GM19023 (cell line): ENCODE data around the gene TIMM22.
"Not testable (repeated sequence)": the region's sequence is repeated elsewhere in the genome, so short reads cannot be mapped to it uniquely, and the experiment has no call there.

Experiments used
- ATAC-seq: cut with Tn5 transposase; IDR thresholded peaks from one replicate; pipeline ENCODE4 v1.9.1; 2021; ENCODE audit warnings: mild to moderate bottlenecking, moderate library complexity; ENCODE audit not compliant: unreplicated experiment

Gene TIMM22

DNA sequence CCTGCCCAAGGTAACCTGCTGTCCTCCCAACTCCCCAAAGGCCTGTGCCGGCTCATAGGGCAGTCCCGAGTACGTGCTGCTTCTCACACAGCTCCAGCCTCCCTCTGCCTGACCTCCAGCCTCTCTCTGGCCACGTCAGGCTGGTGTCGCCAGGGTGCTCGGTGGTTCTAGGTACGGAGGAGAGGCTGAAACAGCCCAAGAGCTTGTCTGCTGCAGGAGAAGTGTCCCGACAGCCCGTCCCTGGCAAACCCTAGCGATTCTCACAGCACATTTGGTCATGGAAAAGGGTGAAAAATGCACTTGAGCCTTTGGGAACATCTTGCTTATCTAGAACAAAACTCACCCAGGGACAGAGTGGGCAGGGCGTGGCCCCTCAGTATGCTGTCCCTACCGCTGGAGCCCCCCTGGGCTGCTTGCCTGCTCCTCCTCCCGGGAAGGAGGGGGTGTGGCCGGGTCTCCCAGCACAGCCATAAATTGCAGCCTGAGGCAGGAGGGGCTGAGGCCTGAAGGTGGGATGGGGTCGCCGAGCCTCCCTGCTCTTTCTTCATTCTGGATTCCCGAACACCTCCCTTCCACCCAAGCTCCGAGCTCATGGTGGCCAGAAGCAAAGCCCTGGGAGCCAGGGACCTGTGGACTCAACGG lies 40.4 kb downstream of the TIMM22 start:
- no peak for ATAC-seq

DNA sequence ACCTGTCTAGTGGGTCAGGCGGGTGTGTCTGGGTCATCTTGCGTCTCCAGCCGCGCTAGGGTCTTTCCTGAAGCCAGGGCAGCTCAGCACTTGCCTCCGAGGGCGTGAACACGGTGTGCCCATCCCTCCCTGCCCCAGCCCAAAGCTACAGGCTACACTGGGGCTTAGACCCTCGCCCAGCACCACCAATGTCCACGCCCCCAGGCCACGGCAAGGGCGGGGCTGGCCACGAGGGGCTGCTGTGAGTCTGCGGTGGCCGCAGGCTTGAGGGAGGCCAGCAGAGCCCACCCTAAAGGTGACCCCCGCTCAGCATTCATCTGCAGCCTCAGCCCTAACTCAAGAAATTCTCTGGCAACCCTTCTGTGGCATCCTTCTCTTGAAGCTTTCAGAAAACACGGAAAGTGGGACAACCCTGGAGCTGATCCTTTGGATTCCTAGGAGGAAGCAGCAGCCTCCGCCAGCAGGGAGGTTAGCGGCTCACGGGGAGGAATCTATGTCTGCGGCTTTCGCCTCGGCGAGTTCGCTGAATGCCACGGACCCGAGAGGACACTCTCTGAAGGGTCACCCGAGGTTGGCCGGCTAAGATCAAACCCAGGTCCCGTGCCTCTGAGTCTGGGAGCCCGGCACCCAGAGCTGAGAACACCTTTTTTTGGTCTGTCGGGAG lies 41.7 kb downstream of the TIMM22 start:
- no peak for ATAC-seq

DNA sequence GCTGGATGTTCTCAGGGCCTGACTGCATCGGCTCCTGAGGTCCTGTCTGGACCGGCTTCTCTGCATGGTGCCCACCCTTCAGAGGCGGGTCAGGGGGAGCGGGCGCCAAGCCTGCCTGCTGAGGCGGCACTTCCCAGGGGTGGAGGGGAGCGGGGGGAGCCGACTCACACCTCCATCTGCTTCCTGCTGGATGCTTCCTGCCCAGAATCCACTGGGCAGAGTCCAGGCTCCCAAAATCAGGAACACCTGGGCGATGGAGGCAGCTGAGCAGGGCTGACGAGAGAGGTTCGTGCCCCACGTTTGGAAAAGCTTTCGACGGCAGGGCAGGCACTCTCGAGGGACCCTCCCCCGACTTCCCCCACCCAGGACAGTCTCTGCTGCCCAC lies 42.2 kb downstream of the TIMM22 start:
- no peak for ATAC-seq

DNA sequence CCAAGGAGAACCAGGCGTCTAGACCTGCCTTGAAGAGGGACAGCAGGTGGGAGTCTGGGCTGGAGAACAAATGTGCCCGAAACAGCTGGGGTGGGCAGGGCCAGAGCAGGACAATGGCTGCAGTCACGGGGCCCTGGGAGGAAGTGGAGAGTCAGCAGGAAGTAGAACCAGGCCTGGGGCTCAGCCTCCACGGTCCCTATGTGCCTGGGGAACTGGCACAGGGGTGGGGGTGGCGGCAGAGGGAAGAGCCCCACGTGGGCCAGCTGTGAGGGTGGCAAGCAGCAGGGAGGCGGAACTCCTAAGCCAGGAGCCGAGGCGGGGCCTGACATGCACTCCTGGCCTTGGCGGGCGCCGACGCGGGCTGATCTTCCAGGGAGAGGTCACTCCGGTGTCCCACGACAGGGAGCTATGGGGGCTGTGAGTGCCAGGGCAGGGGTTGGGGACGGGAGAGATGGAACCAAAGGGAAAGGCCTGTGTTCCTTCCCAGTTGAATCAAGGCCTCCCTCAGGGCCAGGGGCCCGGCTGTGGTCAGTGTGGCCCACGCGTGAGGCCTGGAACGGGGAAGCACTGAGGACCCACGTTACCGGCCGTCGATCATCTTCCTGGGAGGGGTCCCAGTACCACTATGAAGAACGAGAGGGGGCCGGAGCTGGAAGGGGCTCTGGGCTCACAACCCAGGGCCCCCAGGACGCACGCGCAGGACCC lies 42.7 kb downstream of the TIMM22 start:
- no peak for ATAC-seq

DNA sequence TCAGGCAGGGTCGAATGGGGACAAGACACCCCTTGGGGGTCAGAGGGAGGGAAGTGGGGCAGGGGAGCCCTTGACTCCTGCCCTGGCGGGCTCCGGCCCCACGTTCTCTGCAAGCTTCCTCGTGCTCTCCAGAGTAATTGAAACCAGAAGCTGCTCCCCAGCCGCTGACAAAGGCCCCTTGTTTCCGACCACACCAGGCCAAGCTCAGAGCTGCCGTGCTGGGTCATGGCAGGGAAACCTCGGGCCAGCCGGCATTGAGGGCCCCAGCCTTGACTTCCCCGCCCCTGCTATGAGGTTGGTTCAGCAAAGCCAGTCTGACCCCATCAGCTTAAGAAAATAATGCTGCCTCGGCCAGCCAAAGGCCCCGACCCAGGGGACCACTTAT lies 43.3 kb downstream of the TIMM22 start:
- no peak for ATAC-seq

DNA sequence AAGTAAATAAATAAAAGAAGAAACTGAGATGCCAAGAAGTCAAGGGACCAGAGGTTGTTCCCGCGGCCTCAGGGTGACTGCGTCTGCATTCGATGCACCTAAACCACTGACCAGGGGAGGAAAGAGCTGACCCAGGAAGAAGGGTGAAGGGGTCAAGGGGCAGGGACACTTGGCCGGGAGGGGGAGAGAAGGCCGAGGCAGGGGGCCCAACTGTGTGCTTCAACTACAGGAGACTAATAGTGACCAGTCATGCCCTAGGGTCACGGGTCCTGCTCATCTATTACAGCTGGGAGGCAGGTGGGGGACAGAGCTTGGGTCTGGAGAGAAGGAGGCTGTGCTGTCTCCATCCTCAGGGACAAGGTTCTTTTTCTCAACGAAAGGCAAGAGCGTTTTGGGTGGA lies 44.8 kb downstream of the TIMM22 start:
- ATAC-seq = no peak

DNA sequence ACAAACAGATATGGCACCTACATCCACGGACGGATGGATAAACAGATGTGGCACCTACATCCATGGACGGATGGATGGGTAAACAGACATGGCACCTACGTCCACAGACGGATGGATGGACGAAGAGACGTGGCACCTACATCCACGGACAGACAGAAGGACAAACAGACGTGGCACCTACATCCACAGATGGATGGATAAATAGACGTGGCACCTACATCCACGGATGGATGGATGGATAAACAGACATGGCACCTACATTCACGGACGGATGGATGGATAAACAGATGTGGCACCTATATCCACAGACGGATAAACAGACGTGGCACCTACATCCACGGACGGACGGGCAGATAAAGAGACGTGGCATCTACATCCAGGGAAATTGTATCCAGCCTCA lies 45.6 kb downstream of the TIMM22 start:
- ATAC-seq = no peak

DNA sequence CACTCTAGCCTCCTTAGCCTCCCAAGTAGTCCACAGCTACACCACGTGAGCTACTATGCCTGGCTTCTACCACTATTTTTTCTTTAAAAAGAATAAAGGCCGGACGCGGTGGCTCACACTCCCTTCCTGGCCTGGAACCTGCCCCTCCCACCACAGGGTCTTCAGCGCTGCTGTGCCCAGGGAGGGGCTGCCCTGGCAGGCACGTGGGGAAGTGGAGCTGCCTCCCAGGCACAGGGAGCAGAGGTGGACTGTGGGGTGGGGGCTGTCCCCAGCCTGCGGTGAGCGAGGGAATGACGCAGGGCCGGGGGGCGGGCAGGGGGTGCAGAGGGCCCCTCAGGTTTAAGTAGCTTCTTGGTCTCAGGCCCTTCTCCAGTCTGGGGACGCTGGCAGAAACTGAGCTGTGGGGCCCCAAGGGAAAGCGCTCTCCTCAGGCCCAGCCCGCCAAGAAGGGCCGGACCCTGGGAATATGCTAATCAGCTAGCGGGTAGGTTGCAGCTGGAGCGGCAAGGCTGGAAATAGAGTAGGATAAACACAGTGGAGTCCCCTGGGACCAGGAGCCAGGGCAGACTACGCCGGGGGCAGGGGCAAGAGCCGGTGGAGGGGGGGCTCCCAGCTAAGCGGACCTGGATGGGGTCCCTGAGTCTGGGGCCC lies 46.8 kb downstream of the TIMM22 start:
- ATAC-seq = no peak

DNA sequence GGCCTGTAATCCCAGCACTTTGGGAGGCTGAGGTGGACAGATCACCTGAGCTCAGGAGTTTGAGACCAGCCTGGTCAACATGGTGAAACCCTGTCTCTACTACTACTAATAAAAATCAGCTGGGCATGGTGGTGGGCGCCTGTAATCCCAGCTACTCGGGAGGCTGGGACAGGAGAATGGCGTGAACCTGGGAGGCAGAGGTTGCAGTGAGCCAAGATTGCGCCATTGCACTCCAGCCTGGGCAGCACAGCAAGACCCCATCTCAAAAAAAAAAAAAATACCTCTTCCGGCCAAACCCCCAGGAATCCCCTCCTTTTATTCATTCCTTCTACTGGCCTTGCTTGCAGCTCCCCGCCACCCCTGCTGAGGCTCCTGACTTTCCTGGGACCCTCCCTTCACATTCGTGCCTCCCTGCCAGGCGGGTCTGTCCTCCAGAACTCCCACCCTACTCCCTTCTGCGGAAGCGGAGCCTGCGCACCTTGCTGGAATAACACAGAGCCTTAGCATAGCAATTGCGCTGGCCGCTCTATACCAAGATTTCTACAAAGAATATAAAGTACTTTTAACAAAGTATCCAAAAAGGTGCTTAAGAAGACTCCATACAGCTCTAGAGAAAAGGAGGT lies 47.6 kb downstream of the TIMM22 start:
- not testable (repeated sequence) for ATAC-seq

DNA sequence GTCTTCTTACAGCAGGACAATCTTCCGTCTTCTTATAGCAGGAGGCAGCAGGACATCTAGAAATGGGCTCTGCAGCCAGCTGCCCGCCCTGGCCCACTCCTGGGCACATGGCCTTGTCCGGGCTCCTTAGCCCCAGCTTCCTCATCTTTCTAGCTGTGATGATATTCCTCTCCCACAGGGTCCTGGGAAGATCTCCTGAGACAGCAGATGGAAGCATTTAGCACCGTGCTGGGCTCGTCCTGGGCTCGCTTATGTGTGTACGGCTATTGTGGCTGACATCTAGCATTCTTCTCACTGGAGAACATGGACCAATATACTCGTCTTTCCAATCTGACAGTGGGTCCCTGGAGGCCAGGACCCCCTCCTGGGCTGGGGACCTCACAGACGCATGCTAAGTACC lies 48.5 kb downstream of the TIMM22 start:
- ATAC-seq = no peak

DNA sequence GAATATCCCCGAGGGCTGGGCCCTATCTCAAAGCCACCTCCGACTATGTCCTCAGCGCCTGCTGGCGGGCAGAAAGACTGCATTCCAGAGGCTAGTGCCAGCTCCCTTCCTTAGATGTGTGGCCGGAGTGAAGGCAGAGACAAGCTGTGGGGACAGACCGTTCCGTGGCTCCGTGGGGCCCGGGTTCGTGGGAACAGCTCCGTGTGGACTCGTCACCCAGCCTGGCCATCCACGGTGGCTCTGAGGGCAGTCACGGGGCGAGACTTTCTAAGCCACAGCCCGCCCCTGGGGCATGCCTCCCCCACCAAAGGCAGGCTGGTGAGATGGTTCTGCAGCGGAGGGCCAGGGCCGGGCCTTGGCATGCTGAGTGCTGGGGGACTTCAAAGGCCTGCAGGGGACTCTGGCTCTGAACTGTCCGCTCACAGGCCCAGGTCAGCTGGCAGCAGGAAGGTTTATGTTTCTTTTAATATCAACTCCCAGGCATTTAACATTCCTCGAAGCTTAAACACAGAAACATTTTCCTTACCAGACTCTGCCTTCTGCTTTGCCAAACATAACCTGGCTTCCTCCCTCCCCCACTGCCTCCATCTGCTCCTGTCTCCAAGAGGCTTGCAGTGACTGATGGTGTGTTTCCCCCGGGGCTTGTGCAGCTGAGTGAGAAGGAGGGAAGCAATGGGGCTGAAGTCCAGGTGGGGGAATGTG lies 50.4 kb downstream of the TIMM22 start:
- no peak for ATAC-seq

DNA sequence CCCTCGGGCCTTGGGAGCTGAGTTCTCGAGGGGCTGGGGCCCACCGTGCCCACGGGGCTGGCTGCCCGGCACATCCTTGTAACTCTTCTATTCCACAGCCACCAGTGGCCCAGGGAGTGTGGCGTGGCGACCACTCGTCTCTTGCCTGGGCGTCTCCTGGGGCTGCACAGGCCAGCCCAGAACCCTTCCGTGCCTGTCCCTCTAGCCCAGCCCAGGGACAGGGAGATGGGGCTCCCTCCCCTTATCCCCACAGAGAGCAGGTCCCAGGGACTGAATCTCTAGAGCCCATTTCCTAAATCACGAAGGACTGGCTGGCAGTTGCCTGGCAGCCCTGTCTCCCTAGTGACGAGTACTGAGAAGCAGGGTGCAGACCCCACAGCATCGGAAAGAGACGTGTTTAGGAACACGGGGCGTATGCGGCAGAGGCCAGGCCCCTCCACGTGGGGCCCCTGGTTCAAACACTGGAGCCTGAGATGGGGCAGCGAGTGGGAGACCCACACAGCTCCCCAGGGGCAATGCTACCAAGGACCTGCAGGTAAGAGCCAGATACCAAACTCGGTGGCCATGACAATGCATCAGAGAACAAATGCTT lies 51.0 kb downstream of the TIMM22 start:
- ATAC-seq = no peak

DNA sequence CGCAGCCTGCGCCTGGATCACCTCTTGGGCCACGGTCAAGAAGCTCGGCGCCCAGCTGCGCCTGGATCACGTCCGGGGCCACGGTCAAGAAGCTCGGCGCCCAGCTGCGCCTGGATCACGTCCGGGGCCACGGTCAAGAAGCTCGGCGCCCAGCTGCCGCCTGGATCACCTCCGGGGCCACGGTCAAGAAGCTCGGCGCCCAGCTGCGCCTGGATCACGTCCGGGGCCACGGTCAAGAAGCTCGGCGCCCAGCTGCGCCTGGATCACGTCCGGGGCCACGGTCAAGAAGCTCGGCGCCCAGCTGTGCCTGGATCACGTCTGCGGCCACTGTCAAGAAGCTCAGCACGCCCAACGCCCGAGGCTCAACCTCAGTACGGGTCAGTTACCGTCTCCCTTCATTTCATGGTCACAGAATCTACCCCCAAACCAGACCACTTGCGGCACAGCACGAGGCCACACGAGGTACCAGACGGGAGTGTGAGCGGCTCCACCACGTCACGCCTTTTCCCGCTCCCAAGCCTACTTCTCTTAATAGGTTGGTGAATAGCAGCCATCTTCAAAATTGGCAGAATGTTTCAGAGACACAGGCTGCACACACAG lies 51.7 kb downstream of the TIMM22 start:
- not testable (repeated sequence) for ATAC-seq

DNA sequence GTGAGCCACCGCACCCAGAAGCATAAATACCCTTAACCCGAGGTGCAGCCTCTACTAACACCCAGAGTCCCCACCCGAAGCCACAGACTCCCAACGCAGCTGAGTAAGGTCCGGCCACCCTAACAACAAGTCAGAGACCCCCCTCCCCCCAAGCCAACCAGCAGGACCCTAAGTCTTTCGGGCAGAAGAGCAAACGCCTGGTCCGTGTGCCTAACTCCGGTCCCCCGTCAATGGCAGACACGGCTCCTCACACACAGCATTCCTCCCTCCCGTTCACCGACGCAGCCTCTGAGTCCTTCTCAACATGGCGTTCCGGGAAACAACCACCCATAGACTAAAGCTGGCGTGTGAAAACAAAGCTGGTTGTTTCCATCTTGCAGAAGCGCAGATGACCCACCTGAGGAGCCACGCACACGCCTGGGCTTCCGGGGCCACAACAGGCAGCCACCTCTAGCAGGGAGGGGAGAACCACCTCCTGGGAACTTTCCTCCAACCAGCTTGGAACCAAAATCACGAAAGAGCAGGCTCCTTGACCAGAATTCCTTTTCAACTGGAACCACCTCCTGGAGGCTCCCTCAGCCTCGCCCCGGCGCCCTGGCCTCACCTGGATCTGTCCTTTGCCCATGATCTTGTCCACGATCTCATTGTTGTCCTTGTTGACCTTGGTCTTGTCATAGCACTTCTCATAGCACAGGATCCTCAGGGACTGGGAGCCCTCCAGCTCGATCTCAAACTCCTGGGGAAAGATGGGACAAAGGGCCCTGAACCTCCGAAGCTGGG lies 52.7 kb downstream of the TIMM22 start:
- no peak for ATAC-seq

DNA sequence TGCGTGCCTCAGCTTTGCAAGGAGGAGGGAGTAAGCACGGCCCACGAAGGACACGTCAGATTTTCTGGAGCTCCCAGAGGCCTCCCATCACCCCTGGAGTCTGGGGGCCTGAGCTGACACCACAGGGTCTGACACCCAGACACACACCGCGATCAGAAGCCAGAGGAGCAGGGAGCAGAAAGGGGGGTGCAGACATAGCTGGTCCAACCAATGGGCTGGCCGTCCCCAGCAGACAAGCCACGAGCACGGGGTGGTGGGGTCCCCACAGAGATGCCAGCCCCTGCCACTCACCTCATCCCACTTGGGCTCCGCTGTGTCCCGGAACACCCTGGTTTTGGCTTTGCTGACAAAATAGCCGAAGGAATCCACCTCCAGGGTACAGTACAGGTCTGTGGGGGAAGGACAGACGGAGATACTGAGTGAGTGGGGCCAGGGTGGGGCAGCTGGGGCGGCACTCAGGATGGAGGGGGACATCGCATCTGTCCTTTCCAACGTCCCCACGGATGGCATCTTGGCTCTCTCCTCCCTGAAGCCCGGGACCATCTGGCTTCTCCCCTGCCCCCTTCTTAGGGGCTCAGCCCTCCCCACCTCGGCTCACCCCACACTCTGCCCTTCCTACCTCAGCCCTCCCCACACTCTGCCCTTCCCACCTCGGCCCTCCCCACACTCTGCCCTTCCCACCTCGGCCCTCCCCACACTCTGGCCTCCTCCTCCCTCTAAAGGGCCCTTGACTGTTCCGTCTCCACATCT lies 53.5 kb downstream of the TIMM22 start:
- no peak for ATAC-seq

DNA sequence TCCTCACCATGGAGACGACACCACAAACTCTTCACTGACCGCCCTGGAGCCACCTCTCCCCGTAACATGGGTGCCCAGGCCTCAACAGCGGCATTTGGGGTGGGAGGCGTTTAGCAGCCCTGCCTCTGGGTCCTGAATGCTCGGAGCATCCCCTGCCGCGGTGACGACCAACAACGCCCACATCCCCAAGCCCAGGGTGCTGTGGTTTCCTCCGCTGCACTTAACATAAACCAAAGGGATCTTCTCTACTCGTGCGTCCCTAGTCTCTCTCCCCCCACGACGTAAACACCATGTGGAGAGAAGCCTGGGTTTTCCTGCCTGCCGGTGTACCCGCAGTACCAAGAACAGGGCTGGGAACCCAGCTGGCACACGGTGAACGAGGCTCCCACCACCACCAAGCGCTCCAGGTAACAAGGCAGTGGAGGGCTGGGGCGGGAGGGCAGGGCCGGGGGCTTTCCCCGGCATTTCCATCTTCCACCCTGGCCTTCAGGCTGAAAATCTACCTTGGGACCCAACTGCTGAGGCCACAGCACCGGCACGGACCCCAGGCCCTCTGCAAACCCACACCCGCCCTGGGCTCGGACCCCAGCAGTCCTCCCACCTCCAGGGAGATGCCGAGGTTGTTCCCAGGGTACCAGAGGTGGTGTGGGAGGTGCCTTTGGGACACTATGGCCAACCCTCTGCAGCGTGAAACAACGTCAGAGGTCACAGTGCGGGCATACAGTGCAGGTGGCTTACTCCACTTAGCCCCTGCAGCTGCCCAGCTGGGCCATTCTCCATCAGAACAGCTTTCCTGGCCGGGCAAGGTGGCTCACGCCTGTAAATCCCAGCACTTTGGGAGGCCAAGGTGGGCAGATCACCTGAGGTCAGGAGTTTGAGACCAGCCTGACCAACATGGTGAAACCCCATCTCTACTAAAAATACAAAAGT lies 54.3 kb downstream of the TIMM22 start:
- no peak for ATAC-seq
